GM18526 (cell line): ENCODE results near the gene SAMD4A.

Experiments used
- POLR2A ChIP-seq: IDR thresholded peaks from 3 replicates; pipeline ENCODE4 v1.6.1; 2011; ENCODE audit not compliant: insufficient read length; ENCODE audit errors: extremely low read depth

Gene SAMD4A

GRCh38 chr14:54650331-54650958, 83.5 kb downstream of the SAMD4A start:
- TF ChIP-seq POLR2A = no peak

DNA sequence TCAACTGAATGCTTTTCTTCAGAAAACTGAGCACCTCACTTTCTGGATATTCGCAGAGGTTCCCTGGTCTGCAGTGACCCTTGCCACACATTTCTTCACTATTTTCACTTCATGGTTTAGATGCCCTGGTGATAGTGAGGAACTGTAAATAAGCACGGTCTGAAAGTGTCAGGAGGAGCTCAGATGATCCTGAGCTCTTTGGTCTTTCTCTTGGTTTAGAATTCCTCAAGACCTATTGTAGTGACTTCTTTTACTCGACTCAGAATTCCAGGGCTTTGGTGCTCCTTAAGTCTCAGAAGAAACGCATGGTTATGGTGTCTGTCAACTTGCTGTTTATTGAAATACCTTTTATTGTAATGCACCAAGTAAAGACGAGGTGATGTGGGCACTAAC, 84.0 kb downstream of the SAMD4A start:
- TF ChIP-seq POLR2A = no peak

GRCh38 chr14:54651649-54652048, 84.7 kb downstream of the SAMD4A start:
- TF ChIP-seq POLR2A = no peak

DNA sequence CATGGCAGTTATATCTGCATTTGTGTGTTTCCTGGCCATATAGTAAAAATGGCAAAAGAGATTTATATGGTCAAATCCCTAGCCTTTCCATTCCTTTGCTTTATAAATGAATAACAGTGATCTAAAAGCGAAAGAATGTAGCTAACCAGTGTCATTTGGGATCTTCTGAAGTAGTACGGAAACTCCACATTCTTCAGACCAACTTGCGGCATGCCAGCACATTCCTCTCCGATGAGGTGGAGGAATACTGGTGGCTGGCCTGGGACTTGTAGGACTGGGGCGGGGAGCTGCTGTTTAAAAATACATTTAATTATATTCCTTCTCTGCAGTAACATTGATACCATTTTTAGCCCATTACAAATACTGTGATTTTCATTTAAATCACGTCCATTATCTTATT, 85.3 kb downstream of the SAMD4A start:
- TF ChIP-seq POLR2A = no peak

DNA sequence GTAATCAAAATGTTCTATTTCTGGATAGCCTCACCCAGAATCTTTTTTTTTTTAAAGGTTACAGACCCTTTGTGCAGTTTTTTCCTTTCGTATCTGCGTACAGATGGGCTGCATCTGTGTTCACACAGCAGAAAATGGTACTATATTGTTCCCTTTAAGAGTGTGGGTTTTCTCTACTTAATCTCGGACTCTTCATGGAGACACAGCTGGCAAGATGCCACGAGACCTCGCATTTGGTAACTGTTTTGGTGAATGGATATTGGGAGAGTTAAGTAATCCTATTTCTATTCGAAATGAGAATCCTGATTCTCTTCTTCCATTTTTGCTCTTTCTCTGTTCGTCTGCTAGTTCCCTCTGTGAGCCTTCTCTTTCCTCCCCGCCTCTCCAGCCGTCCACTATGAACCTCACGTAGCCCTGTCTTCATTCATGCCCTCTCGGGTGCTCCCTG, 85.7 kb downstream of the SAMD4A start:
- no peak for TF ChIP-seq POLR2A

DNA sequence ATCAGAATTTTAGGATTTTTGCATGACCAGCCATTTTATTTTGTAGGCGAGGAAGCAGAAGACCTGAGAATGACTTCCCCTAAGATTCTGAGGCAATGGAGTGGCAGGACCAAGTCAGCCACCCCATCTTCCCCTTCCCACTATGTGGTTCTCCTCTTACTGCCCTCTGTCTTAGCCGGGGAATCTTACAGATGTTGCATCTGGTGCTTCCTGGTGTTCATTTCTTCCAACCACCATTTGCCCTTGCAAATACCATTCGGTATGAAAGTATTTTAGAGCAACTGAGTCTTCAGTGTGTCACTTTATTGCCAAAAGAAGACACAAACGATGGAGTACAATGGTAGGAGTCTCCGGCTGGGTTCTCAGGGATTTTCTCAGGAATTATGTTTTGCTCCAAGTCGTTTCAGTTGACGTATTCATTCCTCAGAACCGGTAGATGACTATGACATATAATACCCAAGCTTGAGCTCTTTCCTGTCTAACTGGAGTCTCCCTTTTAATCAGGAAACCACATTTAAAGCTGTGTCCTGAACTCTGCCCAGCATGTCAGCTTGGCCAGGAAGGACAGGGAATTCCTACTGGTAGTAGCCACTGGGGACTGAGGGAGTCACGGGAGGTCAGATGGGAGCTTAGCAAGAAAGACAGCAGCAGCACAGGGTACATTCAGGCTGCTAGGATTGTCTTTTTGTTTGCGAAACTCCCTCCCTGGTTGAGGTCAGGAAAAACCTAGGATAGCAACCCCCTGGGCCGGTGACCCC, 87.0 kb downstream of the SAMD4A start:
- TF ChIP-seq POLR2A = no peak

- TF ChIP-seq POLR2A = no peak
Observed at GRCh38 chr14:54654605-54655004, 87.7 kb downstream of the SAMD4A start.

DNA sequence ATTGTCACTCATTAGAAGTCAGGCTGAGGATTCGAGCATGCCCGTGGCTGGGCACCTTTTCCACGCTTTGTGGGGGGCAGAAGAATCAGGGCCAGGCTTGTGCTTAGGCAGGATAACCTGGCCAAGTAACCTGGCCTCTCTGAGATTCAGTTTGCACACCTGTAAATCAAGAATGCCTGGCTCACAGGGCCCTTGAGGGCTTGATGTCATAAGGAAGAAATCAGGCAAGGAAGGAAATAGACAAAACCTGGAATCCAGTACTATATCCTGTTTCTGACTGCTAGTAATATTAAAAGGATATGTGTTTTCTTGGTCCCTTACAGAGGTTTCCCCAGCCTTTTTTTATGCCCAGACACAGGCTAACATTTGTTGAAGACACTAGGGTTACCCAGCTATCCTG, 91.9 kb downstream of the SAMD4A start:
- TF ChIP-seq POLR2A = no peak

DNA sequence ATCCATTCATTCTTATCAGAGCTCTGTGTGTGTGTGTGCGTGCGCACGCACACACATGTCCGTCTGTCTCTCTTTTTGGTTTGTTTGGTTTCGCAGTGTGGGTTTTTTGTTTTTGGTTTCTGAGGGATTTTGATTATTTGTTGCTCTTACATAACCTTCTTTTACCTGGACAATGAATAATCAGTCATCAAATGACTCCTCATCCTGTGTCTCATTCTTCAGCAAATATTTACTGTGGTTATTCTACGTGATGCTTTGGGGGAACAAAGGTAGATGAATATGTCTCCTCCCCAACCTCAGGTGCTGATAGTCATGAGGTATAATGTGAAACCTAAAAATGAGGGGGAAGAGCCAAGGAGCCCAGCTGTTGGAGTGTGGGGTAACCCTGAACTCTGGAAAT, 92.4 kb downstream of the SAMD4A start:
- TF ChIP-seq POLR2A = no peak

GRCh38 chr14:54660604-54661111, 93.7 kb downstream of the SAMD4A start:
- no peak for TF ChIP-seq POLR2A

- TF ChIP-seq POLR2A = no peak
Observed at GRCh38 chr14:54662491-54663133, 95.7 kb downstream of the SAMD4A start.

GRCh38 chr14:54664961-54665360, 98.0 kb downstream of the SAMD4A start:
- TF ChIP-seq POLR2A = no peak

DNA sequence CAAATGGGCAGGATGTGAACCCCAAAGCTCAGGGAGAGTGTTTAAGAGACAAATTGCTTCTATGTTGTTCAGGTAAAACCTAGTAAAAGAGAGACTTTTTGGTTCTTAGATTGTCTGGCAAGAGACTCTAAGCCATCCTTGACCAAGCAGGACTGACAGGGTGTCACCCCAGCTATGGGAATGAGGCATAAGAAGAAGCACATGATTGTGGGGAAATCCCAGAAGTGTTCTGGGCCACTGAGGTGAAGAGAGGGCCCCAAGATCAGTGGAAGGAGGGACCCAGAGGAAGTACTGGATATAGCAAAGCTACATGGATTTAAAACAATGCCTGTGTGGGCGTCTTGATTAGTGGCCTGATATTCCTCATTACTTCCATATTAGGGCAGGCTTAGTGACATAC, 99.0 kb downstream of the SAMD4A start:
- TF ChIP-seq POLR2A = no peak

GRCh38 chr14:54667026-54667744, 100.3 kb downstream of the SAMD4A start:
- TF ChIP-seq POLR2A = no peak

DNA sequence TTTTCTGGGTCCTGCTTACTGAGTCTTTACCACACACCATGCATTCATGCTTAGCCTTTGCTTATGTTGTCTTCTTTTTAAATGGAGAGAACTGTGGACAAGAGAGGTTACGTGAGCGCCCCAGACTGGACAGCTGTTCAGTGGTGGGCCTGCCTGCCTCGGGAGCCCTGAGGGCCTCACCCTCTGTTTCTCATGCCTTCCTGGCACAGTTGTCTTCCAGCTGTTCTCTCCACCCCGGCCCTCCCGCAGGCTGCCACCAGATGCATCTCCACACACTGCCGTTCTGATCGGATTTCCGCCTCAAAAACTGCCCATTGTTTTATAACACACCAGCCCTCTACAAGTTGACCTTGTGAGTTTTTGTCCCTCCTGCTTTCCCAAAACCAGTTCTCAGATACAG, 100.8 kb downstream of the SAMD4A start:
- TF ChIP-seq POLR2A = no peak
